Ramos (cell line): ENCODE data around the gene DCHS1.

Experiments
- in situ Hi-C: fragments of 300-500 bp; cut with MboI; formaldehyde crosslinking; loops from one replicate; pipeline ENCODE4 v1.14.3; 2022; ENCODE audit warnings: low sequenced_read_pairs; ENCODE audit not compliant: unreplicated experiment

Gene DCHS1

GRCh38 chr11:6630632-6631291, 24.8 kb downstream of the DCHS1 start:
- in situ Hi-C loops = no loop called here

DNA sequence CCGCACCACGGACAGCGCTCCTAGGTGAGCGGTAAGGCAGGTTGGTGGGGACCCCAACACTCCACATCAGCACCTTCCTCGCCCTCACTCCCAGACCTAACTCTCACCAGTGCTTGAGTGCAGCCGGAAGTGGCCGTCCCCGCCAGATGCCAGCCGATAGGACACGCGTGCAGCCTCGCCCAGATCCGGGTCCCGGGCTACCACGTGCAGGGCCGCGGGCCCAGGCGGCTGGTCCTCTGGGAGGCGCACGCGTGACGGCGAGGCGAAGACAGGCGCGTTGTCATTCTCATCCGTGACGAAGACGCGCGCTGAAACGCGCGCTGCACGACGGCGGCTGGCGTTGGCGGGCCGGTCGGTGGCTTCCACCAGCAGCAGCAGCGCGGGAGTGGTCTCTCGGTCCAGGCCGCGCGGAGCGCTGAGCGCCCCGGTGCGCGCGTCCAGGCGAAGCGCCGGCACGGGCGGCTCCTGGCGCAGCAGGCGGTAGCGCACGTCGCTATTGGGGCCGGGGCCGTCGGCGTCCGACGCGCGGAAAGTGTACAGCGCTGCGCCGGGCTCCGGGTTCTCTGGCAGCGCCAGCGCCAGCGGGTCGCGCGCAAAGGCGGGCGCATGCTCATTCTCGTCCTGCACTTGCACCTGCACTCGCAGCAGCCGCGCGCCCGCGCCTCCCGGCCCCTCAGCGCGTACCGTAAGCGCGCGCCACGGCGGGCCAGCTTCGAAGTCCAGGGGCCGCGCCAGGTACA, 25.5 kb downstream of the DCHS1 start:
- in situ Hi-C loops = no loop called here

DNA sequence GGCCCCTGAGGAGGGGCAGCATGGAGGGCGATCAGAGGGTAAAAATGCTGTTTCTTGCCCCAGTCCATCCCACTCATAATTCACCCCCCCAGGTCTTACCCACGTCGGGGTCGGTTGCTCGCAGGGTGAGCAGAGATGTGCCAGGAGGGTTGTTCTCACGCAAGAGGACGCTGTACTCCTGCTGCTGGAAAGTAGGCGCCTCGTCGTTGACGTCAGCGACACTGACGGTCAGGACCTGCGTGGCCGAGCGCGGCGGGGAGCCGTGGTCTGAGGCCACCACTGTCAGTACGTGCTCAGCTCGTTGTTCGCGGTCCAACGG, 26.1 kb downstream of the DCHS1 start:
- in situ Hi-C loops = no loop called here

DNA sequence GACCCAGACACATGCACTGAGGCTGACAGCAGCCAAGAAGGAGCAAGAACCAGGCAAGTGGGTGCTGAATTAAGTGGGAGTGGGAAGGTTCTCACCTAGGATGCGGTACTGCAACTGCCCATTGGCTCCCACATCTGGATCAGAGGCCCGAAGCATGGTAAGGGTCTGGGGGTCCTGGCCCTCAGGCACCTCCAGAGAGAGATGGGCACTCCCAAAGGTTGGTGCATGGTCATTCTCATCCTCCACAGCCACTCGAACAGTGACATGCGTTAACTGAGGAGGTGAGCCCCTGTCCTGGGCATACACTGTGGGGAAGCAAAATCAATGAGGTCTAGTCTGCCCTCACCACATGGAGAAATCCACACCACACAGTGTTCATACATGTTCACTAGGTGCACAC, 27.1 kb downstream of the DCHS1 start:
- in situ Hi-C loops = no loop called here

DNA sequence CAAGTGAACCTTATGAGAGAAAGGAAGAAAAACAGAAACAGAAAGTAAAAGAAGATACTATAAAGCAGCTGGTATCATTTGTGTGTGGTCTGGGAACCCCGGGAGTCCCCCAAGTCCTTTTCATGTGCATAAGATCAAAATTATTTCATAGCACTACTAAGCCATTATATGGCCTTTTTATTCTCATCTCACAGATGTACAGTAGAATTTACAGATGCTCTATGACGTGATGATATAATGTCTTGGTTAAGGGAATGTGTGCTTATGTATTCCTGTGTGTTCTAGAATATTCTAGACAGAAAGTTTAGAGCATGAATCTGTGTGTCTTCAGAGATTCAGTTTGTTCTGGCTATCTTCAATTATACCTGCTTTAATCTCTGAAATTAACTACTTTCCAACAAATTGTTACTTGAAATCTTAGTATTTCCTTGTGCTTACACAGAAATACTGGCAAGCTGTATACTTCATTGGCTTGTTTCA, 27.8 kb downstream of the DCHS1 start:
- in situ Hi-C loops = no loop called here

DNA sequence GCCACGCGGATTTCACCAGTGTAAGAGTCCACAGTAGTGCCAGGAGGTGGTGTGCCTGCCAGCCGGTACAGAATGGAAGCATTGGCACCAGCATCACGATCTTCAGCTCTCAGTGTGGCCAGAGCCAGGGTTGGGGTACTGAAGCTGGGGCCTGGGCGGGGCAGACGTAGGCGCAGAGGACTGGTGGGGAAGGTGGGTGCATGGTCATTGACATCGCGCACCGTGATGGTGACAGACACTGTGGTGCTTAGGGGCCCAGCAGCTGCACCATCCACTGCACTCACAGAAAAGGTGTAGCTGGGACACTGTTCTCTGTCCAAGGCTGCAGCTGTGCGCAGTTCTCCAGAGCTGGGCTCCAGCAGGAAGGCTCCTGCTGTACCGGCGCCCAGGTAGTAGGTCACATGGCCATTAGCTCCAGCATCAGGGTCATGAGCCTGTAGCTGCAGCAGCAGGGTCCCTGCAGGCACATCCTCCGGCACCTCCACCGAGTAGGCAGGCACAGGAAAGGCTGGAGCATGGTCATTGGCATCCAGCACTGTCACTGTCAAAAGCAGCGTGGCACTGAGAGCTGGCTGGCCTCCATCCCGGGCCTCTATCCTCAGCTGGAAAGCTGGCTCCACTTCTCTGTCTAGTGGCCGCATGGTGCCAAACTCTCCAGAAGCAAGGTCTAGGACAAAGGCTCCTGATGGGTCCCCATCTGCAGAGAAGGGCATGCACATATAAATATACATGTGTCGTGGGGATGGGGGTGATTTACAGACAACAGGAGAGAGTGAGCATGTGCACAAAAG, 28.4 kb downstream of the DCHS1 start:
- in situ Hi-C loops = no loop called here

- in situ Hi-C loops = no loop called here
Observed at GRCh38 chr11:6625832-6626420, 29.7 kb downstream of the DCHS1 start.

DNA sequence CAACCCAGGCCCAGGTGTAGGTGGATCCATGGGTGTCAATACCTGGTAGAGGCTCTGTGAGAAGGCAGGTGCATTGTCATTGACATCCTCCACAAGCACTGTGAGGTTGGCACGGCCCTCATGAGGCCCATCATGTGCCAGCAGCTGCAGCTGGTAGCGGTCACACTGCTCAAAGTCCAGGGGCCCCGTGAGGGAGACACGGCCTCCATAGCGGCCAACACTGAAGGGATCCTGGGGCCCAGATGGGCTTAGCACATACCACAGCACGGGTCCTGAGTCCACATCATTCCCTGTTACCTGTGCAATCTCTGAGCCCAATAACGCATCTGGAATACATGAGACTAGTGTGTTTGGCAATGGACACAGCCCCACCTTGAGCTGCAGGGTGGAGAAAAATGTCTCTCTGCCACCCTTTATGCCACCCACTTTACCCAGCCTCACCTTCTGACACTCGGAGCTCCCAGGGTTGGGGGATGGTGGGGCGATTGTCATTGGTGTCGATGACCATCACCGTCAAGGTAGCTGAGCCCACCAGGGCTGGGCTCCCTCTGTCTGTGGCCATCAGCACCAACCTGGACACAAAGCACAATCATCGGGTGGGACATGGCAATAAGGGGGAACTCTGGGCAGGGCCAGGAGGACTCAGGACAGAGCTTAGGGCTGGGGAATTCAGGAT, 30.3 kb downstream of the DCHS1 start:
- in situ Hi-C loops = no loop called here

DNA sequence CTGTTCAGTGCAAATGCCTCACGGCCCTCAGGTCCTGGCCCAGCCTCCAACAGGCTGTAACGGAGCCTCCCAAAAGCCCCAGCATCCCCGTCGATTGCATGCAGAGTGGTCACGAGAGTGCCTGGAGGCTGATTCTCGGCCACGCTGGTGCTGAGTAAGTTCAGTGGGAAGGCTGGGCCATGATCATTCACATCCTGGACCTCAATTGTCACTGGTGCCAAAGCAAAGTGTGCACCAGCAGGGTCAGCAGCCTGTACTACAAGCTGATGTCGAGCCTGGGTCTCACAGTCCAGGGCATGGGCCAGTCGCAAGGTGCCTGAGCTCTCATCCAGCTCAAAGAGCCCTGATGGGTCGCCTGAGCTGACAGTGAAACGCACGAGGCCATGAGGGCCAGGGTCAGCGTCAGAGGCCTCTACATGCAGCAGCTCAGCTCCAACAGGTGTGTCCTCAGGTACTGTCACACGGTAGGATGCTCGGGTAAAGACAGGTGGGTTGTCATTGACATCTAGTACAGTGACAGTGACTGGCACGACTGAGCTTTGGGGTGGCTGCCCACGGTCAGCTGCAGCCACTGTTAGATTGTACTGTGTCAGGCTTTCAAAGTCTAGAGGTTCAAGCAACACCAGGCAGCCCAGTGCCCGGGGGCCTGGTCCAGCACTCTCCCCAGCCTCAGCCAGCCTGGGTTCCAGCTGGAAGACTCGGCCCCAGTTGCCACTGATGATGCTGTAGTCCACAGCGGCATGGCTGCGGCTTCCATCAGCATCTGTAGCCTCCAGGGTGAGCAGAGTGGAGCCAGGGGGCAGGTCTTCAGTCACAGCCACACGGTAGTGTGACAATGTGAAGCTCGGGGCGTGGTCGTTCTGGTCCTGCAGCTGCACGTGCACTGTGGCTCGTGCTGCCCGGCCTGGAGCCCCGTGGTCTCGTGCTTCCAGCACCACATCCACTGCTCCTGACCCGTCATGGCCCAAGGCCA, 31.9 kb downstream of the DCHS1 start:
- in situ Hi-C loops = no loop called here

DNA sequence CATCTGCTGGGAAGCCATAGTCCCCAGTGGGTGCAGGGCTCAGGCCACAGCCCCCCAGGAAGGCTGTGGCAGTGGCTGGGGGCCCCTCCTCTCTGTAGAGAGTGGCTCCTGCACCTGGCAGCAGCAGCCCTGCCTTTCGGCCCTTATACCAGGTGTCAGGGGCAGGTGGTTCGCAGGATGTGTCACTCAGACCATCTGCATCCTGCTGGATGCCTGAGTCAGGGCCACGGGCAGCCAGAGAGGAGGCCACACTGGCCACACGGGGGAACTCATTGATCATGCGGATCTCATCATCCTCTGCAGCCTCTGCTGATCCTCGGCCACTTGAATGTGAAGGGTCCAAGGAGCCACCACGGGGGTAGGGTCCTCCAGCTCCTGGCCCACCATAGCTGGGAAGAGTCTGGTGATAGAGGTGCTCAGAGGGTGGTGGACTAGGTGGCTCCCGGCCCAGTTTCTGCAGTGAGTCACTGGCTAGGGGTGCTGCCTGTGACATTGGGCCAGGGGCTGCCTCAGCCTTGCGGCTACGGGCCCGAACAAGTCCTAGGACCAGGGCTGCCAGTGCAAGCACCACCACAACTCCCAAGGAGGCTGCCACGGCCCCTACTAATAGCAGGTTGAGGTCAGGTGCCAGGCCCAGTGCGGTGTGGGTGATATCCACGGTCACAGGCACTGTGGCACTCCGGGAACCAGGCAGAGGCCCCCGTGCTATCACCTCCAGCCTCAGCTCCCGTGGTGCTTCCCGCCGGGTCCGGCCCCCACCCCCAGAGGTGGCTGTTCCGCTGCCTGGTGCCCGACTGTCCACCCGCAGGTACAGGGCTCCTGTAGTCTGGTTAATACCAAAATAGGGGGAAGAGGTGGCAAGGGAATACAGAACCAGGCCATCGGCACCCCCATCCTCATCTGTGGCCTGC, 33.1 kb downstream of the DCHS1 start:
- in situ Hi-C loops = no loop called here

- in situ Hi-C loops = no loop called here
Observed at GRCh38 chr11:6621711-6622211, 33.8 kb downstream of the DCHS1 start.

GRCh38 chr11:6620636-6621035, 35.0 kb downstream of the DCHS1 start:
- in situ Hi-C loops = no loop called here

- in situ Hi-C loops = no loop called here
Observed at GRCh38 chr11:6619004-6619745, 36.4 kb downstream of the DCHS1 start, which contains the start of gene TPP1. Gene TPP1, minus strand, starts transcription at chr11:6619422. Its CDS starts 22 bp downstream, at chr11:6619400.

GRCh38 chr11:6618117-6619003, 37.2 kb downstream of the DCHS1 start:
- in situ Hi-C loops = no loop called here

DNA sequence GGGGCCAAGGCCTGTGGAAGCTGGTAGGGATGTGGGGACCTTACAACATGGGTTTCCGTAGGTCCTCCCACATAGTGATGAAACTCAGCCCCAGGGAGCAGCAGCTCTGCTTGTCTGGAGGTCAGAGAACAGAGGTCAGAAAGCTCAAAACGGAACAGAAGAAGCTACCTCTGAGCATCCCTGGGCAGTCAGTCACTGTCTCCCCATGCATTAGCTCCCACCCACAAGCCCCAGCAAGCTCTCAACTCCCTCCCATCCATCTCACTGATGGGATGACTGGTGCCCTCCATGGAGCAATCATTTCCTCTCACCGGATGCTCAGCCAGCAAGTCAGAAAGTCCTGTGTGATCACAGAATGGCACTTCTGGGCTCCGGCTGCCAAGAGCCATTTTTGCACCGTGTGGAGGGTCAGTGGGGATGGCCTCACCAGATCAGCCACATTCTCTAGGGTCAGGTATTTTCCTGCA, 38.3 kb downstream of the DCHS1 start:
- in situ Hi-C loops = no loop called here

GRCh38 chr11:6616596-6617250, 38.9 kb downstream of the DCHS1 start:
- in situ Hi-C loops = no loop called here
